HG02610 (cell line): ENCODE data around the gene SFTA2.
"Not testable (repeated sequence)": the region's sequence is repeated elsewhere in the genome, so short reads cannot be mapped to it uniquely, and the experiment has no call there.

Experiments
- ATAC-seq: cut with Tn5 transposase; IDR thresholded peaks from one replicate; pipeline ENCODE4 v1.9.1; 2021; ENCODE audit warnings: mild to moderate bottlenecking, moderate library complexity; ENCODE audit not compliant: unreplicated experiment

Gene SFTA2

DNA sequence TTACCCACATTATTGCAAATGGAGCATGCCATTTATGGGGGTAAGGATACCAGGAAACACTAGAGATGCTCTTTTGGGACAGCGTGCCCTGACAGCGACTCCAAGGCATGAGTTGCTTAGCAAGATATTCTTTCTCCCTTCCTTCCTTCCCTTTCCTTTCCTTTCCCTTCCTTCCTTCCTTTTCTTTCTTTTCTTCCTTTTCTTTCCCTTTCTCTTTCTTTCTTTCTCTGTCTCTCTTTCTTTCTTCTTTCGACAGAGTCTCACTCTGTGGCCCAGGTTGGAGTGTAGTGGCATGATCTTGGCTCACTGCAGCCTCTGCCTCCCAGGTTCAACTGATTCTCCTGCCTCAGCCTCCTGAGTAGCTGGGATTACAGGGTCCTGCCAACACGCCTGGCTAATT lies 12.1 kb upstream of the SFTA2 start:
- no peak for ATAC-seq

DNA sequence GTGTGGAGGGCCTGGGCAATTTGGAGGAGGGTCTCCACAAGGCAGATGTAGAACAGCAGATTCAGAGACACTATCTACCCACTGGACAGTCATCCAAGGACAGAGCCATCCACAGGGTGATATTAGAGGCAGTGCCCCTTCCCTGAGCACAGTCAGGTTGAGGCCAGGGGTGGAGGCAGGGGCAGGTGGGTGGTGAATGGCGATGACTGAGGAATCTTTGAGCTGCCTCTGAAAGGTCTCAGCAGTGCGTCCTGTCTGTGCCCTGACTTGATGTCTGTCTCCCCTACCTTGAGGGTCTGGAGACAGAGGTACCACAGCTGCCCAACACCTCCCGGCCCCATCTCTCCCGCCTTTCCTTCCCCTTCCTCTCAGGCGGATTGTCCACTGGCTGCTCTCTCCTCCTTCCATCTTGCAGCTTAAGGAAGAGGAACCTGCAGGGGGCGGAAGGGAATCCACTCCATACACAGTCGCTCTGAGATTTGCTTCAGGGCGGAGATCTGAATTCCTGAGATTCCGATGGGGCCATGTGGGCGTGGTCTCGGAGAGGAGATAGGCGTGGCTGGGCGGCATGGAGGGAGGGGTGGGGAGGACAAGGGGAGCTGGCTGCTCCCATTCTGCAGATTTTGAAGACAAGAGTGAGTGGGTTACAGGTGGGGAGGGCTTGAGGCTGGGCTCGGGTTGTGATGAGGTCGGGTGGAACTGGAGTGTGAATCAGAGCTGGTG lies 10.5 kb upstream of the SFTA2 start:
- no peak for ATAC-seq

DNA sequence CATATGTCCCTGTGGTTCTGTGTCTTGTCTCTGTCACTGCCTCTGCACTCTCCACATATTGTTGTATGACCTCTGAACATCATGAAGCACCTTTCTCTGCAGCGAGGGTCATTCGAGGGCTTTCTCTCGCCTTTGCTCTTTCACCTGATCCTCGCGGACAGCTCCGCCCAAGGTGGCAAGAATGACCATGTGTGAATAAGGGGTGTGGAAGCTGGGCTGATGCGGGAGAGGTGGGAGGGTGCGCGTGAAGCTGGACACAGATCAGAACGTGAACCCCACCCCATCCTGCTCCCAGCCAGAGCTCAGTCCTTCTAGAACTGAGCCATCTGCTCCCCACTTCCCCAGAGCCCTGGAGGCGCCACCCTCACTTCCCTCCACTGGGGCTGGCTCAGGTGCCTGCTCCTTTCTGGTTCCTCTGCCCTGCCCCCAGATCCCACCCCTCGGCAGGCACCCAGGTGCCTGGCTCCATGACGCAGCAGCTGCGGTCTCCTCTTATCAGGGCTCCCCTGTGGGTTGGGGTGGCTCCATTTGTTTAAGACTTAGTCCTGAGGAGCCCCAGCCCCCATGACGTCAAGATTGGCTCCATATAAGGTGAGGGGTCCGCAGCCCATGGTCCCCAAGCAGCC lies 8.5 kb upstream of the SFTA2 start, which contains the start of gene MUCL3:
Gene MUCL3, plus strand, starts transcription at position 613 of the 626 bp plus-strand sequence. CDS start 27 bp downstream, outside the sequence.
- ATAC-seq, result no peak

DNA sequence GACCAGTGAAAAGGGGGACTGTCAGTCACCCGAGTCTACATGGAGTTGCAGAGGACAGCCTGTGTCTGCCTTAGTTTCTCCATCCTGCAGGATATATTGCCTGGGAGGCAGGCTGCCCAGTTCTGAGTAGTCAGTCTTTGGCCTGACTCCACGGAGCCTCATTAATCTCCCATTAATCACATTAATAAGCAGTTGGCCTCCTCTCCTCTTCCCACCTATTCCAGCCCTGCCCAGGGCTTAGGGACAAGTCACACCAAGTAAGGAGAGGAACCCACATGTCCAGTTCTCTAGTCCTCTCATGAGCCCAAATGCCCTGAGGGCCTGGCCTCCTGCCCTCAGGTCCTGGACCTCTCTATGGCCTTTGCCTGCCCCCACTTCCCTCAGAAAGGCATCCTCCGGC lies 7.5 kb upstream of the SFTA2 start:
- ATAC-seq, result no peak

DNA sequence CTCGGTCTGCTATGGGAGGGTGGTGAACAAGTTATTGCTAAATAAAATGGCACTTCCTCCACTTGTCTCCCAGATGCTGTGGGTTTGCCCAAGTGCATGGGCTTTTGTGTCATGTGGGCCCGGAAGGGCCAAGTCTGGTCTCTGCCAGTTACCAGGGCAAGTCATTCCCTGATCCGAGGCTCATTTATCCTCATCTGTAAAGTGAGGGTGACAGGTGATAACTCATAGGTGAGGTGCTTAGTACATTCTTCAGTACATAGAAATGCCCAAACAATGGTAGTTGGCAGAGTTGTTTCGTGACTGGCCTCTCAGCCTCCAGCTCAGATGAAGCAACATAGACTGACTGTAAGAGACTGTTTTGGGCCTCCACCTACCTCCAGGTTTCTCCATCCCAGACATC lies 6.8 kb upstream of the SFTA2 start:
- ATAC-seq, result no peak

DNA sequence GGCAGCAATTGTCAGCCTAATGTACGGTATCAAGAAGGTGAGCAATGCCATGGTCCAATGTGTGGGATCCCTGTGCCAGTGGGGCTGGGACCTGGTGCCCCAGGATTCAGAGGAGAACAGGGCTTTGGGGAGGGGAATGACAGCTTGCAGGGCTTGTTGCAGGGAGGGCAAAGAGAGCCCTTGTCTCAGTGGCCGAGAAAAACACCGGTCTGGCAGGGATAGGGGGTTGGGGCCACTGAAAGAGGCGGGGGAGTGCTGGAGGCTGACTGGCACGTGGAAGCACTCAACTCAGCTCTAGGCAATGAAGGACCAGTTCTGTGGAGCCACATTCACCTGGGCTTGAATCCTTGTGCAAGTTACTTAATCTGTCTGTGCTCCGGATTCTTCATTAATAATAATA lies 5.3 kb upstream of the SFTA2 start:
- no peak for ATAC-seq

DNA sequence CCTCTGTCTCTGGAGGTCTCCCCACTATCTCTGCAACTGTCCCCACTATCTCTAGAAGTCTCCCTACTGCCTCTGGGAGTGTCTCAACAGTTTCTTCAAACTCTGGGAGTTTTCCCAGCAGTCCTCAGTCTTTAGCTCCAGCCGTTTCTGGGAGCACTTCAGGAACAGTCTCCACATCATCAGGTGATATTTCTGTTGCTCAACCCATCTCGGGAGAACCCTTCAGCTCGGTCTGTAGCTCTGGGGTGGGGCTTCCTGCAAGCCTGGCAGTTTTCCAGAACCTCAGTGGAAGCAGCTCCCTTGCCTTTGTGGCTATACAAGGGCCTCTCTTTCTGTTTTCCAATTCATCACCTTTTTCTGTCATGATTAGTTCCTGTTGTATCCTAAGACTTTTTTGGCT lies 3.0 kb upstream of the SFTA2 start:
- ATAC-seq, result no peak

DNA sequence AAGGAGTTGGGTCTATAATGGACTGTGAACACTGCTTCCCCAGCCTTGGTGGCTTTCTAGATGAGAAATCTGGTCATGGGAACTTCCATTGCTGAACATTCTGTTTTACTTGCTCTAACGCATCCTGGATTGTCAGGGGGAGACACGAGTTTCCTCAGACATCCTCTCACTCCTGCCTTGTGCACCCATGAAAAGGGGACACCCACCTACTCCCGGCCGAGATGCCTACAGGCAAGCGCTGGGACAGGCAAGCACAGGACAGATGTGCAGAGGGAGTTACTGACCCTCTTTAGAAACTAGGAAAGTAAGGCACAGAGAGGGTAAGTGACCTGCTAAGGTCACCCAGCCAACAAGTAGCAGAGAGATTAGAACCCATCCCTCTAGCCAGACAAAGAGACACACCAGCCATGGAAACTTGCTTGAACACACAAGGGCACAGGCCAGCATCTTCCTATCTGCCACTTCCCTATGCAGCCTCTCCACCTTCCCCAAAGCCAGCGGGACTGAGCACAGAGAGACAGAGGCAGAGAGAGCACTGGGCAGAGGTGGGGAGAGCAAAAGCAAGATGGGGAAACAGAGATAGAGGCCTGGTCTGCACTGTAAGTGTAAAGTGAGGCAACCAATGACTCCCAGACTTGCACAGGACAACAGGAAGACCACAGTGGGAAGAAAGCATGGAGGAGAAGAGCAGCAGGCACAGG lies 845 bp upstream of the SFTA2 start:
- ATAC-seq, result no peak

DNA sequence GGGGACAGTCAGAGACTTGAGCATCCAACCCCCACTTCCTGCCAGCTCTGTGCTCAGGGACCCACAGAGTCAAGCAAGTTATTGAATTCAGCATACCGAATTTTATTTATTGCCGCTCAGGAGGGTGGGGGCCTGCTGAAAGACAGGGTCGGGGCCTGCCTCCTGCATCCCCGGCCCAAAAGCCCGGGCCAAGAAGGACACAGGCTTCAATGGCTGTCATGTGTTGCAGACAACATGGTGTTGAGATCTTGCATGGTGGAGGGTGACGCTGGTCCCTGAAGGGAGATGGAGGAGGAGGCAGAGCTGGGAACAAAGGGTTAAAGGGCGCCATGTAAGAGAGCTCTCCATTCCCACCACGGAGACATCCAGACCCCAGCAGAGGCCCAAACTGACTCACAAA lies 698 bp downstream of the SFTA2 start:
- no peak for ATAC-seq

DNA sequence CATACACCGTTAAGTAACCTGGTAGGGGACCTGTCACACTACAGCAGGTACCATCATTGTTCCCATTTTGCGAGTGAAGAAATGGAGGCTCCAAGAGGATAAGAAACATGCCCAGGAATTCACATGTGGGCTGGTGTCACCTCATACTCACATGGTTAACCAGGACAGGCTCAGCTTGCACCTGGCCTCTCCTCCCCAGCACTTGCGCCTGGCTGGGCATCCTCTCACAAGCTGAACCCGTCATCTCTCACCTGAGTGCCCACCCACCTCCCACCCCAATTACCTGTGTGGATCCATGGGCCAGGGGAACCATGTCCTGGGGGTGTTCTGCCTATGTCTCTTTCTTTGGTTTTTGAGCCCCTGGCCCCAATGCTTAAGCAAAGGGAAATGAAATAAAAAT lies 1.5 kb downstream of the SFTA2 start:
- ATAC-seq, result no peak

DNA sequence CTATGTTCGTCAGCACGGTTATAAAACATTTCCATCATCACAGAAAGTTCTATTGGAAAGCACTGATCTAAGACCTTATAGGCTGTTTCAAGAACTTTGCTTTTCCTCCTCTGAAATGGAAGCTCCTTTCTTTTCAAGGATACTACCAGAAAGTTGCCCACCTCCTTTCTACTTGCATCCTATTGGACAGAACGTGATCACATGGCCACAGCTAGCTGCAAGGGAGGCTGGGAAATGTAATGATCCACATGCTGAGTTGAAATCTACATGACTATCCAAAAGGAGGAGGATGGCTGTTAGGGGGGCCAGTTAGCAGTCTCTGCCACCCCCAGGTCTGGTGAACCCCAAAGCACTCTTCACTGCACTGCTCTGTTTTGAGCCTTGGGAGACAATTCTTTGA lies 3.3 kb downstream of the SFTA2 start:
- no peak for ATAC-seq

DNA sequence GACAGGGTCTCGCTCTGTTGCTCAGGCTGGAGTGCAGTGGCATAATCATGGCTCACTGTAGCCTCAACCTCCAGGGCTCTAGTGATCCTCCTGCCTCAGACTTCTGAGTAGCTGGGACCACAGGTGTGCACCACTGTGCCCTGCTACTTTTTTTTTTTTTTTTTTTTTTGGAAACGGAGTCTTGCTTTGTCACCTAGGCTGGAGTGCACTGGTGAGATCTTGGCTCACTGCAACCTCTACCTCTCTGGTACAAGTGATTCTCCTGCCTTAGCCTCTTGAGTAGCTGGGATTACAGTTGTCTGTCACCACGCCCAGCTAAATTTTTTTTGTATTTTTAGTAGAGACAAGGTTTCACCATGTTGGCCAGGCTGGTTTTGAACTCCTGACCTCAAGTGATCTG lies 4.9 kb downstream of the SFTA2 start:
- ATAC-seq, result not testable (repeated sequence)

DNA sequence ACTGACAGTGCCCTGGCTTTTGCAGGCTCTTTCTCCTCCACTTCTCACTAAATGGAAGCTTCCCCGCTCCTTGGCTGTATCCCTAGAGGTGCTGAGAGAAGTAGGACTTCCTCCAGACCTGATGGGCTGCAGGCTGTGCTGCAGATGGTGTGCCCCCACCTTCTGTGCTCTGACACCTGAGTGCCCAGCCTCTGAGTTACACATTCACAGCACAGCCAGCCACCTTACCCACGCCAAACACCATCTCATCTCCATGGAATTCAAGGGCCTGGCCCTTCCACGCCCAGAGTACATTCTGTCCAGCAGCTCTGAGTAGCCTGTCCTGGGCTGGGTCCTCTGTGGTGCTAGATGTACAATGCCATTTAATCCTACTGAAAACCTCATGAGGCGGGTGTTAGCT lies 5.3 kb downstream of the SFTA2 start:
- no peak for ATAC-seq

DNA sequence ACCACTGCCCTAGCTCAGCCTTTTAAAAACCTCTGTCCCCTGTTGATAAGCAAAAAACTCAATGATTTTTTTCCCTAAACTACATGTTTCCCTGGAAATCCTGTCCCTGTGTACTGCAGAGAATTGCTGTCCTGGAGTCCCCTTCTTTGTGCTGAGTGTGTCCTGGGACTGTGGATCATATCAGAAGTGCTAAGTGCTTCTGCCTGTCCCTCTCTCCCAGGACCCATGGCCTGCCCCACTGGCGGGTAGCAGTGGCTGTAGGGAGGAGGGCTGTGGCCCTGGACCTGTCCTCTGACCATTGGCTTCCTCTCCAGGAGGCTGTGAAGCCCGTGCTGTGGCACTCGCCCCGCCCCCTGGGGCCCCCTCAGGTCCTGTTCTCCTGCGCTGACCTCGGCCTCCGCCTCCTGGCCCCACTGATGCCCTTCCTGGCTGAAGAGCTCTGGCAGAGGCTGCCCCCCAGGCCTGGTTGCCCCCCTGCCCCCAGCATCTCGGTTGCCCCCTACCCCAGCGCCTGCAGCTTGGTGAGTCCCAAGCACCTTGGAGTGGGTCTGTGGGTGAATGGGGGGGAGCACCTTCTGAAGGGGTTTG lies 7.8 kb downstream of the SFTA2 start:
- not testable (repeated sequence) for ATAC-seq

DNA sequence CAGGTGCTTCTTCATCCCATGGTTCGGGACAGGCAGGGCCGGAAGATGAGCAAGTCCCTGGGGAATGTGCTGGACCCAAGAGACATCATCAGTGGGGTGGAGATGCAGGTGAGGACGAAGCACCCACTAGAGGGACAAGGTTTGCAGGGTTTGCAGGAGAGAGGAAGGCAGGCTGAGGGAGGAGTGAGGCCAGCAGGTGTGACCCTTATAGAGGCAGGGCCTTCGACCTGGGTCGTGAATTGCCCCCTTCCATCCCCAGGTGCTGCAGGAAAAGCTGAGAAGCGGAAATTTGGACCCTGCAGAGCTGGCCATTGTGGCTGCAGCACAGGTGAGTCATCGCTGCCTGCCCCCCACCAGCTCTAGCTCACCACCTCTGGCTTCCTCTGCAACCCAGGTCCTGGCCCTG lies 9.5 kb downstream of the SFTA2 start:
- ATAC-seq, result no peak

DNA sequence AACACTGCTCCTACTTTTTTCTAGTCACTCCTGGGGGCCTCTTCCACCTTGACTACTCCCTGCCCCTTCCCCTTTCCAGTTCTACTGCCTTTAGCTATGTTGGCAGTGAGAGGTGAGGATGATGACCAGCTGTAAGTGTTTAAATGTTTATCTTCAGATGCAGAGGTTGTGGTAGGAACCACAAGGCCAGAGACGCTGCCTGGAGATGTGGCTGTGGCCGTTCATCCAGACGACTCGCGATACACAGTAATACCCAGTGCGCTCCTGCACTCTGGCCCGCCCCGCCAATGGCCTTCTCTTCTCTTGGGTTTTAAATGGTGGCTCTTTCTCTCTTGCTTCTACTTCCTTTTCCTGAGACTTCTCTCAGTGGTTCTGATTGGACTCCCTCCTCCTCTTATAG lies 13.3 kb downstream of the SFTA2 start:
- no peak for ATAC-seq

DNA sequence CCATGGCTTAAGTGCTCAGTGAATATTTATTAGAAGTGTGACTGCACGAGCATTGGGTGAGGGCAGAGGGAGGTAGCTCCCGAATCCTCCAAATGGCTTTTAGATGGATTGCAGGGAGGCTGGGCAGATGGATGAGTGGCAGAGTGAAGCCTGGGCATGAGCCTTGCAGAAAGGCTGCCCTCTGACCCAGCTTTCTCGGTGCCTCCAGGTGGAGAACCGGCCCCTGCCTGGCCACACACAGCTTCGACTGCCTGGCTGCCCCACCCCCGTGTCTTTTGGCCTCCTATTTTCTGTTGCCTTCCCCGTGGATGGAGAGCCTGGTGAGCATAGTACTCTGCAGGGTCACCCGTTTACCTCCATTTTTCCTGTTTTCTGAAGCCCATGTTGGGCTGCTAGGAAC lies 14.5 kb downstream of the SFTA2 start:
- no peak for ATAC-seq

DNA sequence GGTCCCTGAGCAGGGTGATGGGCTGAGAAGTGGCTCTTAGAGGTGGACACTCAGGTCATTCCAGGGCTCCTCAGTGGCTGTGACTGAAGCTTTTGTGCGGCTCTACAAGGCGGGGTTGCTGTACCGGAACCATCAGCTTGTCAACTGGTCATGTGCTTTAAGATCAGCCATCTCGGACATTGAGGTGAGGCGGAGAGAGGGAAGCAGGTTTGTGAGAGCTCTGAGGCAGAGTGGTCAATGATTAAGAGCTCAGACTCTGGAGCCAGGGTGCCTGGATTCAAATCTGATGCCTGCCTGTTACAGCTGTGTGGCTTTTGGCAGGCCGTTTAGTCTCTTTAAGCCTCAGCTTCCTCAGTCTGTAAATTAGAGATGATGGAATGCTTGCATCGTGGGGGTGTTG lies 14.9 kb downstream of the SFTA2 start:
- ATAC-seq, result no peak

DNA sequence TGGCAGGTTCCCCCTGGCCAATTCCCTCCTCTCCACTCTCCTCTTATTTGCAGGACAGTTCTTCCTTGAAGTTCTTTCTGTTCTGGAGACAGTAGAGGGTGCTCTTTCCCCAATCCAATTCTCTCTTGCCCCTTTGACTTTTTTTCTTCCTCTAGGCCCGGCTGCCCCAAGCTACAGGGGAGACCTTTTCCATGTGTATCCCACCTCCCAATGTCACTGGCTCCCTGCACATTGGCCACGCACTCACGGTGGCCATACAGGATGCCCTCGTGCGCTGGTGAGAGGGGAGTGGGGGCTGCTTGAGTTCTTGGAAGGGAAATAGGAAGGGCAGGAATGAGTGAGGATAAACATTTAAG lies 16.4 kb downstream of the SFTA2 start:
- ATAC-seq, result no peak

DNA sequence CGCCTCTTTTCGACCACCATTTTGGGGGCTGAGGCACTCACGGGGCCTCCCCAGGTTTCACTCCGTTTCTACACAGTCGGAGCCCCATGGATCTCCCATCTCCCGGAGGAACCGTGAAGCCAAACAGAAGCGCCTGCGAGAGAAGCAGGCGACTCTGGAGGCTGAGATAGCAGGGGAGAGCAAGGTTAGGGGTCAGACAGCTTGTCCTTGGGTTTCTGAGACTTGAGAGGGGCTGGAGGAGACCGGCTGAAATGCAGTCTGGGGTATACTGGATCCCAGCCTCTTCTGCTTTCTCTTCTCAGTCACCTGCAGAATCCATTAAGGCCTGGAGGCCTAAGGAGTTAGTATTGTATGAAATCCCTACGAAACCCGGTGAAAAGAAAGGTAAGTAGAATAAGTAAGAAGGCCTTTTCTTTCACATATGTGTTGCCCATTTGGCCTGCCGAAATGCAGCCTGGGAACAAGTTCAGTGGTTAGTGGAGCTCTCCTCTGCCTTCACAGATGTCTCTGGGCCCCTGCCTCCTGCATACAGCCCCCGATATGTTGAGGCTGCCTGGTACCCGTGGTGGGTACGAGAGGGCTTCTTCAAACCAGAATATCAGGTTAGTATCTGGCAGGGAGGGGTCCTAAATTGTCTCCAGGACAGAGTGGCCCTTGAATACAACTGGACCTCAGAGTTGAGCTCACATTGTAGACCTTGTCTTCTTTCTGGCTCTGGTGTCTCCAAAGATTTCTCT lies 16.9 kb downstream of the SFTA2 start:
- ATAC-seq, result no peak
